UCSD-AML1 (cell line): ENCODE results near the gene PLA2G4D.

Experiments used
- DNase-seq: peaks from one replicate; lab custom pipeline; 2025; ENCODE audit not compliant: unreplicated experiment; lab: John Stamatoyannopoulos, UW

The PLA2G4D gene

DNA sequence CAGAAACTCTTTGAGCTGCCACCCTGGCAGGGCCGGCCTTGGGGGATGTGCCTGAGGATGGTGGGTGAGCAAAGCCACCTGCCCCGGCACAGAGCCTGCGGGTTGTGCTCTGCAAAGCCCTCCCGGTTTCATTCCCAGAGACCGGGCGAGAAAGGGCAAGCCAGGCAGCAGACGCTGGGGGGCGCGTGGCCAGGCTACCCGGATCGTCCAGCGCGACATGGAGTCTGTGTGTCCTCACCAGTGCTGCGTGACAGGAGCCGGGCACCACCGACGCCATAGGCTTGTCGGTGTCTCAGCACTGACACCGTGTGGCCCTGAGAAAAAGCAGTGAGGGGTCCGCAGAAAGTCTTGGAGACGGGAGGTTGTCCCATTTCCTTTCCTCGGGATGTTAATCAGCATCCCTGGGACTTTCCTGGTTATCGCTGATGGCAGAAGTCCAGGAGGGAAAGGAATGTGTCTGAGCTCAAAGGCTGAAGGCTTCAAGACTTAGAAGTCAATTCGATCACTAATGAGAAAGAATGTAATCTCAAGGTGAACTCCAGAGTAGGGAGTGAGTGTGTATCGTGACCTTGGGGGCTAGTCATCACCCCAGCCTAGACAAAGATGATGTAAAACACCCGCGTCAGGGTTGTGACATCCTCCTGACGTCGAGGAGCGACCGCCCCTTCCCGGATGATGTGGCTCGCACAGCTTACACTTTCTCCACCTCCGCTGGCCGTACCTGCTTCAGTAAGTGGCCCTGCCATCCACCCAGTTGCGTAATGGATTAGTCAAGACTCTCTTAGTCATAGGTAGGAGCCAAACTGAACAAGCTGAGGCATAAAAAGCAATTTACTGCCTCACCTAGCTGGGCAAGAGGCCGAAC lies 37.2 kb downstream of the PLA2G4D start:
- peak; percentile 74 for DNase-seq

DNA sequence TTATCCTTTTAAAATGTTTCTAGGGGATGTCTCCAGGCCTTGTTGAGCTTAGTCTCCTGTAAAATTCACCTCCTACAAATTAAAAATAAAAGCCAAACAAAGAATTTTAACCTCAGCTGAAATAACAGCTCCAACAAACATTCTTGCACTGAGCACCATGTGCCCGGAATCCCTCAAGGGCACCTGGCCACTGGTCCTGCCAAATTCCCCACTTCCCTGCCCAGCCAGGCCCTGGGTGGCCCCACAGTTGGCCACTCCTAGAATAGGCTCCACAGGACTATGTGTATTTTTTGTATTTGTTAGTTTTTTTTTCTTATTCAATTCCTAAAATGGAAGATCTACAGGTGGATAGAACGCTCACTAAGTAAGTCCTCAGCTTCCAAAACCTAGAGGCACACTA lies 40.4 kb downstream of the PLA2G4D start:
- no peak for DNase-seq

DNA sequence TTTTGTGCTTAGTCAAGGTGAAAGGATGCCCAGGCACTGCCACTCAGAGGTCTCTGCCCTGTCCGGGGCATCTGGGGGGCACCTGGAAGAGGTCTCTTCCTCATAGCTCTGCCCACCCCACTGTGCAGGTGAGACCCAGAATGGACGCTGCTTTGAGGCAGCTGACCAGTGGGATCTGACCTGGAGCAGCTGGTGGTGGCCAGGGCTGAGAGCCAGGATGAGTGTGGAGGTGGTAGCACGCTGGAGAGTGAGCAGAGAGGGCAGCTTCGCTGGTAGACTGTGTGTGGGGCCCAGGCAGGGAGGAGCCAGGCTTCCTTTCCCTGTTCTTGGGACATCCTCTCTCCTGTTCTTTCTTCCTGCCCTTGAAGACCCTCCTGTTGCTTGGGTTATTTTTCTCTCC lies 41.4 kb downstream of the PLA2G4D start:
- no peak for DNase-seq

DNA sequence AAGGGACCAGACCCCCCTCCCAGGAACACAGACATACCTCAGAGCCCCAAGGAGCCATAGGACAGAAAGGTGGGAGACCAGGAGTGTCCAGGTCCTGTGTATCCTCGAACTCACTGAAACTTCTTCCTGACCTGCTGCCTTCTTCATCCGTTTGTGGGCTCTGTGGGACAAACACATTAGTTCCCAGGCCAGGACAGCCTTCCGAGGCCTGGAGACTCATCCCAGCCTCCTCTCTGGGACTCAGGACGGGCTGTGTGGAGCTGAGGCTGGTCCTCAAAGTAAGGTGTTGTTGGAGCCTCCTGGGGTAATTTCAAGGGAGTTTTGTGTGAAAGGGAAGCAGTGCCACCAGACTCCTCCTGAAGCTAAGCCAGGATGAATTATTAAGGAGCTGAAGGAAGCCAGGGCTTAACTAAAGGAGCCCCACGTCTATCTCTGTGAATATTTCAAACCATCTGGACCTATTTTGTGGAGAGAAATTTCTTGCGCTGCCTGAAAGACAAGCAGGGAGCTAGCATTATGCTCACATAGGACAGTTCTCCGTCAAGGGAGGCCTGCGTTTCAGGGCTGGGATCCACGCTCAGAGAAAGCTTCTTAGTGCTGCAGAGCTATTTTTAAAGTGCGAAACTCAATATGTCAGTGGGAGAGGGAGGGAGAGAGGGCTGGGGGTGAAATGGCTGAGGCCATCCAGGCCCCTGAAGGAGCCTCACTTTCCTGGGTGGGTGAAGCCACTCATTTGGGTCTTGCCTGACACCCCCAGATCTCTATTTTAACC lies 43.7 kb downstream of the PLA2G4D start:
- DNase-seq, result no peak

DNA sequence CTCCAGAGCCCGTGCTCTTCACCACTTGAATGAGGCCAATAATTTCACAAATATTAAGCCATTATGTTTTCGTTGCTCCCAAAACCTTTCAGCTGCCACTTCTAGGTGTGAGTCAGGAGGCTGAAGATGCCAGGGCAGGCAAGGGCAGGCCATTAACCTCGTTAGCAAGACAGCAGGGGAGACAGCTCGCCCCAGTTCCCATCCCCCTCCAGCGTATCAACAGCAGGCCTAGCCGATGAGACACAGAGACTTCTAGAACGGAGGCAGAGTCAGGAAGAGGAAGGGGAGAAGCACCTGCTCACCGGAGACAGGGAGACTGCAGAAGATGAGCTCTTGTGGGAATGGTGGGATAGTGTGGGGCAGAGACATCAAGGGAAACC lies 45.6 kb downstream of the PLA2G4D start:
- DNase-seq, result no peak

DNA sequence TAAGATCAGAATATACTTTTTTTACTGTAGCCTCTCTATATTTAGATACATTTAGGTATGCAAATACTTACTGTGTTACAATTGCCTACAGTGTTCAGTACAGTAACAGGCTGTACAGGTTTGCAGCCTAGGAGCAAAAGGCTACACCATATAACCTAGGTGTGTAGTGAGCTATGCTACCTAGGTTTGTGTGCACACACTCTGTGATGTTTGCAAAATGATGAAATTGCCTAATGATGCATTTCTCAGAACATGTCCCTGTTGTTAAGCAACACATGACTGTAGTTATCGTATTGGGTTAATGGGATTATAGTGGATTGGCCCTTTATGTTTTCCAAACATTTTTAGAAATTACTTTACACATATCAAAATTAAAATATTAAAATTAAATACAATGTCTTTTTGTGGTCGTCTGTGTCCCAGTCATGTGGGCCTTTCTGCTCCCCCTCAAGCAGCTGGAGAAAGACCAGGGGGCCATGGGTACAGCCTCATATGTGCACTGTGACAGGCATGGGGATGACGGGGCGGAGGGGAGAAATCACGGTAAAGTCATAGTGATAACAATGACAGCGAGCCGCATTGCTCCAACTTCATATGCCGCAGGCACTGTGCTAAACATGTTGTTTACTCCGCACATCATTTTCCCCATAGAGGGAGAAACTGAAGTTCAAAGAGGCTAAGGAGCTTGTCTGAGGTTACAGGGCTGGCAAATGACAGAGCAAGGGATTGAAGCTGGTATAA lies 46.1 kb downstream of the PLA2G4D start:
- DNase-seq, result no peak

DNA sequence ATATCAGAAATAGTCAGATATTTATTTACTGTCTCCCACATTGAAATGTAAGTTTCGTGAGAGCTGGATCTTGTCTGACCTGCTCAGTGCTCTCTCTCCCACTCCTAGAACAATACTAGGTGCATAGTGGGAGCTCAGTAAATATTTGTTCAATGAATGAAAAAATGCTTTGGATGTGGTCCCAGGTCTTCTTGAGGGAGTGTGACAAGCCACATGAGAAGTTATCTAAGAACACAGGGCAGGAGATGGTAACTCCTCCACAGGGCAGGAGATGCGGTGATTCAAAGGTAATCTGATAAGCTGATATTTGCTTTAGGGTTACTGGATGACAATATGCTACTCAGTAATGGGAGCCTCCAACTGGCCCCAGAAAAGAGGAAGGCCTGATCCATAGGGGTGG lies 47.8 kb downstream of the PLA2G4D start:
- no peak for DNase-seq

DNA sequence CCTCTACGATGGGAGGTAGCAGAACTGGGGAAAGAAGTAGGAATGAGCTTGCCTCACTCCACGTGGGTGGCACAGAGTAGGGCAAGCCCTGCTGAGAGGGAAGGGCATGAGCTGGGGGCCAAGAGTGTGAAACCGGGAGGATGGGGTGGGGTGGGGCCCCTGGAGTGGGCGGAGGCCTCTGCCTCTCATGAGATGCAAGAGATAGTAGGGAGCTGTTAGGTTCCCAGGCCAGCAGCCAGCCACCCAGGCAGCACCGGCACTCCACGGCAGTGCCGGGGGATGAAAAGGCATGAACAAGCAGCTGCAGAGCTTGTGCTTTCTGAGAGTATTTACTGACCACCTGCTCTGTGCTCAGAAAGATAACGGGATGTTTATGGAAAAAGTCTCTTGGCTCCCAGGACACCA lies 49.1 kb downstream of the PLA2G4D start:
- DNase-seq, result no peak

DNA sequence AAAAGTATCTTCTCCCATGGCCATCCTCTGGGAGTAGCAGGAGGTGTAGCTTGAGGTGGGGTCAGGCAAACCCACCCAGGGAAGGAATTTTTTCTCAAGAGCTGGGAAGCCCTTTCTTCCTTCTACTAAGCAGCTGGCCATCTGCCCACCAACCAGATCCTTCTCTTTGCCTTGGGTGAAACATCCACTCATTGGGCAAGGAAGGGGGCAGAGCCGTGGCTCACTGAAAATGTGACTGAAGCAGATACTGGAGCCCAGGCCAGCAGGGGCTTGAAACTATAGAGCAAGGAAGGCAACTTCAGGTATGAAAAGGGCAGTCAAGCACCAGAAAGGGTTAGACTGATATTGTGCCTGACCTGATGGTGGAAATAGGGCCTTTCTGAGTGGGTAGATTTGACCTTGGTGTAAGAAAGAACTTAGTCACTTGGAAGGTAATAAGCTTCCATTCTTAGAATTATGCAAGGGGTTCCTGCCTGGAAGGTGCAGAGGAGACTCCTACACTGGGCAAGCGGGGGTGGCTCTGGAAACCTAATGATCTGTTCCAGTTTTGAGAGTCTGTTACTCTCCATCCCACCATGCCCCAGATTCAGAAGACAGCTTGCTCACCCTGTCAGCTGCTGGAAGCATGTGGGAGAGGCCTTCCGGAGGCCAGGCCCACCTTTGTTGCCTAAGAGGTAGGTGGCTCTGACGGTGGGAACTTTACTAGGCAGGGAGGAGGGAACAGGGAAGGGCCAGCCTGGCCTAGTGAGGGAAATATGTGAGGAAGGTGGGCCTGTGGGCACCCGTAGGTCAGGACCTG lies 51.6 kb downstream of the PLA2G4D start:
- DNase-seq, result no peak

DNA sequence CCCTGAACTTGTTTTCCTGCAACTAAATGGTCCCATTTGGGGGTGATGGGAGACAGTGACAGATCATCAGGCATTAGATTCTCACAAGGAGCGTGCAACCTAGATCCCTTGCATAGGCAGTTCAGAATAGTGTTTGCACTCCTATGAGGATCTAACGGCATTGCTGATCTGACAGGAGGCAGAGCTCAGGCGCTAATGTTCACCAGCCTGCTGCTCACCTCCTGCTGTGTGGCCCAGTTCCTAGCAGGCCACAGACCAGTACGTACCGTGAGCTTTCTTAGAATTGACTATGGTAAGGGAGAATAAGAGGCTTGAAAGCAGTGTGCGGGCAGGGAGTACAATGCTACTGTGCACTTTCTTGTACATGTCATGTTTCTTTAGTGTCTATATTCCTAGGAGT lies 56.0 kb downstream of the PLA2G4D start:
- DNase-seq, result no peak

DNA sequence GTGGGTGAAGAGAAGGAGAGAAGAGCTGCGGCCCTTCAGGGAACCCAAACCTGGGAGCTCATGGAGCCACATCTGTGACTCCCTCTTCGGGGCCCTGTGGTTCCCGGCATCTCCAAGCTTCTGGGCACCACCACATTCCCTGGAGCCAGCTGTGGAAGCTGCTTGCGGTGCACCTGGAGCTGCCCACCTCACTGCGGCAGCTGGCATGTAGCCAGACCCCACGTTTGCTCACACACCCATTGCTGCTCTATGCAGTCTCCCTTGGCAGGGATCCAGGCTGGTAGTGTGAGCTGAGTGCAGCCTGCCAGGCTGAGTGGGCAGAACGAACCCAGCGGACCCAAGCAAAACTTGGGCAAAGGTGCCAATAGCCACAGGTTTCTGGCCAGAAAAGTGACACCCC lies 56.7 kb downstream of the PLA2G4D start:
- no peak for DNase-seq

DNA sequence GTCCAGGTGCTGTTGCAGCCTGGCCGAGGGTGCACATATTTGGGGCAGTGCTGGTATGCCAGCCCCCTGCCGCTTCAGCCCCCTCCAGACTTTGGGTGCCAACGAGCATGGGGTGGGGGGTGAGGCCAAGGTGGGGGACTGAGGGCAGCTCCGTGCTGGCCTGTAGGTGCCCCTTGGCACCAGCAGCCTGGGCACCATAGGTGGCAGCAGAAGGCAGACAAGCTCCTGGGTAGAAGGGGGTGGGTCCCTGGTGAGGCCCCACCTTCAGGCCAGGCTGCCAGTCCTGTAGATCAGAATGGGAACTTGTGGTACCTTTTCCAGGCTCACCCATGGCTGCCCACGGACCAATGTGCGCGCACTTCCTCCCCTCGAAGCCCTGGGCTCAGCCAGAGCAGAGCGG lies 57.4 kb downstream of the PLA2G4D start:
- DNase-seq, result no peak

DNA sequence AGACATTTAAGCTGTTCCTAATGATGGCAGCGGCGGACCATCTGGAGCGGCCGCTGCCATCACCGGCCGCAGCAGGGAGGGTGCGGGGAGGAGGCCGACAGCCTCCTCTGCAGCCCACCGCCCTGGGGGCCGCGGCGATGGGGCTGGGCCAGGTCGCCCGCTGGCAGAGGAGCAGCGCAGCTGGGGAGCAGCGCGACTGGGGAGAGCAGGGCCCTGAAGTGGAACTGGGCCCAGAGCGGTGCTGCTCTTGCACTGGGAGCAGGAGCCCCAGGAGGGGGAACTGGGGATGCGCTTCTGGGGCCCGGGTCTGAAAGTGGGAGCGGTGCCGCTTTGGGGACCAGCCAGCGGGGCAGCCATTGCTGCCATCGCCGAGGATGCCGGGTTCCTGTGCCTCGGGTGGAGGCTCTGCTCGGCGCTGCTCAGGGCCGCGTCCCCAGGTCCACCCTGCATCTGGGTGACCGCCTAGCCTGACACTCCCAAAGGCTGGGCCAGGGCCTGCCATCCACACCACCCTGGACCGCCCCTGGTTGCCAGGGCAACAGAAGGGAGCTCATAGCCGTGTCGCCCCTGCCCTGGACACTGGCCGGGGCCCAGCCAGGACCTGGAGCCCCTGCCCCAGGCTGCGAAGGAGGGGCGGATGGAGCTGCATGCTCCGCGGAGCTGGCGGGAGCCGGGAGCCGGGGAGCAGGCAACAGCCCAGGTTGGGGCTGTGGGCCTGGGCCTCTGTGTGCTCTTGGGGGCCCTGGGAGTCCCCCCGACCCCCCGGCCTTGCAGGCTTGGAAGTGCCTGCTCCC lies 58.1 kb downstream of the PLA2G4D start:
- no peak for DNase-seq

DNA sequence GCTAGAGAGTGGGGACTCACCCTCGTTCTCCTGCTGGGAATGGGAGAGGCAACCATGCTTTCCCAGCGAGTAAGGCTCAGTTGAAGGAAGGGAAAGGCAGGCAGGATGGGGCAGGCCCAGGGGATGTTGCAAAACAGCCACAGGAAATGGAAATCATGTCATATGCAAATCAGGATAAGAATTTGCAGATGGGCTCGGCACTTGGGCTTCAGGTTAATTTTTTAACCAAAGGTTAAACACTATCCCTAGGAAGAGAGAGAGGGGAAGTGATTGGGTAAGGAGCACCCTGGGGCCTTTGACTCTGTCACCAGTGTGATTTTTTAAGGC lies 59.0 kb downstream of the PLA2G4D start:
- no peak for DNase-seq

DNA sequence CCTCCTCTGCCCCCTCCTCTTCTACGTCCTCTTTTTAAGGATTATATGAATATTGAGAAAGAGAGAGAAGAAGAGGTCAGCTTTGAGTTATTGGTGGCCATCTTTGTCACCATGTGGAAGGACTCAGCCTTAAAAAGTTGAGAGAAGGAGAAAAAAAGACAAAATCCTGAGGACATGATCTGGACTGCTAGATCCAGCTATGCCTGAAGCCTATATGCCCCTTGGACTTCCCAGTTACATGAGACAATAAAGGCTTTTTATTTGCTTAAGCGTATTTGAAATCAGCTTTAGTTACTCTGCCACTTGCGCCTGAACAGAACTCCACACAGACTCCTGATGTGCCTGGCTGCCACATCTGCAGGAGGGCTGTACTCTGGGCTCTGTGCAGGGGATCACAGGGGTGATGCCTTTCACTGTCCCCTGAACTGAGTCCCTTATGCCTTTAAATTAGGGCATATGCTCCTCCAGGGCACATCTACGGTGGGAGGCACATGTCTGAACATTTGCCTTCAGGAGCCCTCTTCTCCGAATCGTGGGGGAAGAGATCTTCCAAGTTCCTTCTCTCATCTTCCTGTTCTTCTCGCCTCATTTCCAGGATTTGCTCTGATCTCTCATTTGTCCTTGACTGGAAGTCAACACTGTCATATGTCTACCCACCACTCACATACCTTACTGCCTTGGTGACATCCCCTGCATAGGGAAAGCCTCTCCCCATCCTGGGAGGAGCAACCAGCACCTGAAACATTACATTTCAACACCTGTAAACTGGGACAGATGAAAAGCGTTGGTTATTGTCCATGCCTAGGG lies 59.5 kb downstream of the PLA2G4D start:
- DNase-seq, result no peak

DNA sequence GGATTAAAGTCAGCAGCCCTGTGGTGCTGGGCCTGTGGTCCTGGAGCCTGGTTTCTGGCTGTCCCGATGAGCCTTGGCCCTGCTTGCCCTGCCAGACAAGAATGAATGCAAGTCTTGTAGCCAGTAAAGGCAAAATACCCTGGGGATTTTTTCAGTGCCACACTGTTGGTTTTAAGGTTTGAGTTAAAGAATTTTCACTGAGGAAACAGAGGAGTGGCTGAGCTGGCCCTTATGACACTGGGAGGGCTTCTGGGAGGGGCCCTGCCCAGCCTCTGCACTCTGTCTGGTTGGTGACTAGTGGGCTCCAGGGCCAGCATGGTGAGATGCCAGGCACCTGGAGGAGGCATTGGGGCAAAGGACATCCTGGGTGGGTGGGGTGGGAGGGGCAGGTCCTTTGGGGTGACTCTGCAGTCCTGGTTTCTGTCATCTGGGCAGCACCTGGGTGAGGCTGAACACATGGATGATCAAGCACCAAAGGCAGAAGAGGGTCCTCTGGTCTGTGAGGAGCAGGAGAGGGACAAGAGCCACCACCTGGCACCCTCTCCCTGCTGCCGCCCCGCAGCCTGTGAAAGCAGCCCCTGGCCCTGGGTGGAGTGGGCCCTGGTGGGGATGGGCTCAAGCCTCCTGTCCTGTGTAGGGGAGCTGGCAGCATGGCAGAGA lies 61.0 kb downstream of the PLA2G4D start:
- no peak for DNase-seq

DNA sequence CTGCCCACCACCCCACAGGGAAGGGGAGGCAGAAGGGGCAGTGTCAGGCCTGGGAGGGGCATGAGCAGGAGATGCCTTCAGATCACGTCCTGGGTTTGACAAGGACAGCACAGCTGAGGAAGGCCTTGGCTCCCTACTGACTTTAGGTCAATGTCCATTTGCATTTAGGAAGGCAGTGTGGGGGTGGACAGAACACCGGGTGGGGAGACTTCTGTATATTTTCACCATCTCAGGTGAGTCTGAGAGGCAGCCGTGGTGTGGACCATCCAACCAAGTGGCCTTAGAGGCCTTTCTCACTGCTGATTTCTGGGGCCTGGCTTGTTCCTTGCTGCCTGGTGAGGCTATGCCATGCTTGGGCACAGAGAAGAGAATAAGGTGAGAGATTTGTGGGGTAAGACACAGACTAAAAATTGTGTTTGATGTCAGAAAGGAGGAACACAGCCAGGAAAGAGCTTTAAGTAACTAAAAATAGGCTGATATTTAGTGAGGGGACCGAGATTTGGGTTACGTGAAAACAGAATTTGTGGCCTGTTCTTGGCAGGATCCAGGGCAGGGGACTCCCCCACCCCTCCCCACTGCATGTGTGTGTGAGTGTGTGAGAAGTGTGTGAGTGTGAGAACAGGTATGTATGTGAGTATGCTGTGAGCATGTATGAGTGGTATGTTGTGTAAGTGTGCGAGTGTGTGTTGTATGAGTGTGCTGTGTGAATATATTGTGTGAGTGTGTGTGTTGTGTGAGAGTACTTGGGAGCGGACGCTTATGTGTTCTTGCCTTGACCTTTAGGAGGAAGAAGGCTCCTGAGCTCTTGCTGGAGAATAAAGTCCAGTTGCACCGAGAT lies 61.8 kb downstream of the PLA2G4D start:
- no peak for DNase-seq
